GM12874 (cell line): Measurements from ENCODE around the gene KLHL34.

Experiments used
- TF ChIP-seq, protein P1 (sequence below): IDR thresholded peaks from 2 replicates; pipeline ENCODE4 v1.5.1; 2011; ENCODE audit warnings: low read depth, mild to moderate bottlenecking, control low read depth, low read length, moderate library complexity; ENCODE audit not compliant: insufficient read depth

KLHL34 gene

DNA sequence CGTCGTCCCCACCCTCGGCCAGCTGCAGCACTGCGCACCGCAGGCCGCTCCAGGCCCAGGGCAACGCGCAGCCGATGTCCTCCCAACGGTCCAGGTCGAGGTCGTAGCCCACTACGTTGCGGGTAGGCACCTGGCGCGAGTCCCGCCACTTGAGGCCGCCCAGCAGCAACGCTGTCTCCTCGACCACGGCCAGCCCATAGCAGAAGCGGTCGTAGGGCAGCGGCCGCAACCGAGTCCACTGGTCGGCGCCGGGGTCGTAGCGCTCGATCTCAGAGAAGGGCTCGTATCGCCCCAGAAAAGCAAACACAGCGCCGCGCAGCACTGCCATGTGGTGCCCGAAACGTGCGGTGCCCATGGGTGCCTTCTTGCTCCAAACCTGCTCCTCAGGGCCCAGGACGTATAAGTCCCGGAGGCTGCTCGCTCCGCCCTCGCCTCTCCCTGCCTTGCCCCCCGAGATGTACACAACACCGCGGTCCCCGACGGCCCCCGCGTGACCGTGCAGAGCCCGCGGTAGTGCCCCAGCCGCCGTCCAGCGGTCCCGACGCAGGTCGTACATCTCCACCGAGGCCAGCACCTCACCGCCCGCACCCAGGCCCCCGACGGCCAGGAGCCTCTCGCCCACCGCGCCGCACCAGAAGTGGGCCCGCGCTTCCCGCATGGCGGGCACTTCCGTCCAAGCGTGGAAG lies 2.1 kb downstream of the KLHL34 start:
- TF ChIP-seq, protein P1, sequence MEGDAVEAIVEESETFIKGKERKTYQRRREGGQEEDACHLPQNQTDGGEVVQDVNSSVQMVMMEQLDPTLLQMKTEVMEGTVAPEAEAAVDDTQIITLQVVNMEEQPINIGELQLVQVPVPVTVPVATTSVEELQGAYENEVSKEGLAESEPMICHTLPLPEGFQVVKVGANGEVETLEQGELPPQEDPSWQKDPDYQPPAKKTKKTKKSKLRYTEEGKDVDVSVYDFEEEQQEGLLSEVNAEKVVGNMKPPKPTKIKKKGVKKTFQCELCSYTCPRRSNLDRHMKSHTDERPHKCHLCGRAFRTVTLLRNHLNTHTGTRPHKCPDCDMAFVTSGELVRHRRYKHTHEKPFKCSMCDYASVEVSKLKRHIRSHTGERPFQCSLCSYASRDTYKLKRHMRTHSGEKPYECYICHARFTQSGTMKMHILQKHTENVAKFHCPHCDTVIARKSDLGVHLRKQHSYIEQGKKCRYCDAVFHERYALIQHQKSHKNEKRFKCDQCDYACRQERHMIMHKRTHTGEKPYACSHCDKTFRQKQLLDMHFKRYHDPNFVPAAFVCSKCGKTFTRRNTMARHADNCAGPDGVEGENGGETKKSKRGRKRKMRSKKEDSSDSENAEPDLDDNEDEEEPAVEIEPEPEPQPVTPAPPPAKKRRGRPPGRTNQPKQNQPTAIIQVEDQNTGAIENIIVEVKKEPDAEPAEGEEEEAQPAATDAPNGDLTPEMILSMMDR, result no peak

DNA sequence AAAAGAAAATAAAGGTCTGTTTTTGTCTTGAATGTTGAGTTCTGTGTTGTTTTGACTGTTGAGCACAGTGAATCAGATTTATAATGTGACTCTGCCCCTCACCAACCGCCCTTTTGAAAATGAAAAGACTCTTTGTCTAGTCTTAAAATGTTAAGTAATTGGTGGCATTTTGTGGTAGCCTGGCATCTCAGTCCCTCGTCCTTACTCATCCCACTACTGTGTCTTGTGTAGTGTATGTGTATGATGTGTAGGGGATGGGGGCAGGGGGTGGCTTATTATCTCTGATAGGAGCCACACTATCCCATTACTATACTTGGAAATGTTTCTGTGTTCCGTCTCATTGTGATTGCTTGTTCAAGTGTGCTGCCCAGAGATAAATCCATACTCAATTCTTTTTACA lies 12.2 kb downstream of the KLHL34 start:
- TF ChIP-seq, protein P1, result no peak

DNA sequence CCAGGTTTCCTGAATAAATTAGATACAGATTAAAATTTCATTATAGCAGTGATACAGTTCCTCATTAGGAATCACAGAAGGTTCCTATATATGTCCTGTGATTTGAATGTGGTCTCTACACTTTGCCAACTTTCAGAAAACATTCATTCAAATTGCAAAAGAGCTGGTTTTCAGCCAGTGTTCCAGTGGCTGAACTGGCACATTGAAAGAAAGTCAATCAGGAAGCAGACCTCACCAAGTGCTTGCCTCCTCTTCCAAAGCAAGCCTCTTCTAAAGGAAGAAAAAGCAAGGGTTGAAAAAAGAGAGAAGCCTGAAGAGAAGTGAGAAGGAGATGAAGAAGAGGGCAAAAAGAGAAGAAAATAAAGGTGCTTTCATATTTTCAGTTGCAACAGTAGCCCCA lies 12.7 kb downstream of the KLHL34 start:
- TF ChIP-seq, protein P1, result no peak

DNA sequence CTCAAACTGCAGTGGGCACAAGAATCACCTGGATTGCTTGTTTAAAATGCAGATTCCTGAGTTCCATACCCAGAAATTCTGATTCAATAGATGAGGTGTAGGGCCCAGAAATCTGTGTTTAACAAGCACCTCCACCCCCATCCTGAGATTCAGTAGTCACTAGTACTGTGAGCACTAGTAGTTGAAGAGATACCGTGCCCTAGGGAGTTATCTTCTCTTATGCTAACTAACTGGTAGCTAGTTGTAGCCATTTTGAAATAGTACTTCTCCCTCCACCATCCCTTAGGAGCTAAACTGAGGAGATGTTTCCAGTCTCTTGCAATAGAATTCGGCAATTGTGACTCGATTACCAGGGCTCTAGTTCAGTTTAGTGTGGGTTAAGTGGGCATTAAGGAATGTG lies 18.4 kb downstream of the KLHL34 start:
- TF ChIP-seq, protein P1, result no peak

DNA sequence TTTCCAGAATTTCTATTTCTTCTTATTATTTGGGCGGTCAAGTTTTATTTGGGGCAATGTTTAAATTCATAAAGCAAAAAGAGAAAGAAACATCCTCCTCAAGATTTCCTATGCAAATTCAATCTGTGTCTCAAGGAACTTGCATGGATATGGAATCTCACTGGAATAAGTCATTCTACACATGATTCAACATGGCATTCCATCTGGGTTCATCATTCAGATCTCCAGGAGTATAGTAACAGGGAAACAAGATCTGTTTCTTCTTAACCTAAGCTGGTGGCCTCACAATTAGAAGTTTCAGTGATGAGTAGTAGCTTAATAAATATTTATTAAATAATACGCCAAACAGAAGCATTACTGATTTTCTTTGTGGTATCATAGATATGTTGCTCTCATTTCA lies 19.8 kb downstream of the KLHL34 start:
- TF ChIP-seq, protein P1, result no peak

DNA sequence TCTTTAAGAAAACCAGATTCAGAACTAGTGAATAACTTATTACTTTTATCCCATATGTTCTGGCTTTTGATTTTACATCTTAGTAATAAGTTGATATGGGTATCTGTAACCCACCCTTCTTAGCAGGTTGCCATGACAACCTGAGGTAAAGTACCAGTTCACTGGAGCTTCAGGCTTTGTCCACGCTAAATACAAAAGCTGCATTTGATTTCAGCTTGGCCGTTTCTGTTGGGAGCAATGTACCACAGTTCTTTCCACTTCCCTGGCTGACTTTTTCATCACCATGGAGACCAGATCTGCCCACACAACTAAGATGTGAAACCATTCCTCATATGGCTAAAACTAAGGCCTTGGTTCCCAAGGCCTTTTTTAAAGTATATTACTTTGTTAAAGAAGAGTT lies 26.1 kb downstream of the KLHL34 start:
- TF ChIP-seq, protein P1, result no peak

DNA sequence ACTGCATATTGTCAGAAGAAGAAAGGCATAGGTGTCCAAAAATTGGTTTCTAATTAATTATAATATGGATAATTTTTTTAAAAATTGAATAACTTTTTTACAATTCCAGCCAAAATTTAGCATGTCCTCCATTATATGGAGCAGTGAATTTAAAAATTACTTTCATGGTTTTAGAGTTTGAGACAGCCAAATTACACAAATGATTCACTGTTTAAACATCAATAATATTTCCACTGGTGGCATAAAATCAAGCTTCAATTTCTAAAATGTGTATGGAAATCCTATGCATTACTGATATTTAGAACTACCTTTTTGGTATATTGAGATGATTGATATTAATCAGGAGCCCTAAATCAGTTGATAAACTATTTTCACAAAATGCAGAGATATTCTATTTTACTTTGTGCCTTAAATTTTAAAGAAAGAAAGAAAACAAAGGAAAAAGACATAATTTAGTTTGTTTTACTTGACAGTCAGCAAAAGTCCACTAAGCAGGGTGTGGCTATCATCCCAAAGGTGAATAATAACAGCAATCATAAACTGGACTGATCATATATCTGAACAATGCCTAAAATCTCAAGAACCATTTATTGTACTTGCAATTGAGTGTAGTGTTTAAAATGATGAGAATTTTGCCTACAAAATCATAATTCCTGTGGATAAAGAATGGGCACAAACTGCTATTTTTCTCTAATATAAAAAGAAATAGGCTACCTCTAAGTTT lies 34.2 kb downstream of the KLHL34 start:
- TF ChIP-seq, protein P1, result no peak
